Ascending aorta (tissue), 2 donors: ENCODE measurements around the gene RHBDD2. TPM values are rescaled to one million over a fixed set of nuclear protein-coding genes. Genes with fewer than 3 reads are reported as not detected.
"Not testable (repeated sequence)": the region's sequence is repeated elsewhere in the genome, so short reads cannot be mapped to it uniquely, and the experiment has no call there.

Source experiments
- DNase-seq, 2 donors: peaks; one replicate each; pipeline ENCODE4 v3.0.0-alpha.2; 2019; ENCODE audit warnings: low spot score in 2 of 2
- H3K27ac ChIP-seq, 2 donors: fragments of 200-600 bp; sonication (generic); one replicate each; pipeline ENCODE4 v1.5.1; 2016 to 2017; ENCODE audit warnings: mild to moderate bottlenecking in 1 of 2
- H3K27me3 ChIP-seq: fragments of 200-600 bp; sonication (generic); one replicate; pipeline ENCODE4 v1.5.1; 2017
- H3K36me3 ChIP-seq, 2 donors: fragments of 200-600 bp; sonication (generic); one replicate each; pipeline ENCODE4 v1.5.1; 2016
- H3K4me1 ChIP-seq, 2 donors: fragments of 200-600 bp; sonication (generic); one replicate each; pipeline ENCODE4 v1.5.1; 2016 to 2017; ENCODE audit warnings: mild to moderate bottlenecking in 1 of 2
- H3K4me3 ChIP-seq, 2 donors: fragments of 200-600 bp; sonication (generic); one replicate each; pipeline ENCODE4 v1.5.1; 2016 to 2017; ENCODE audit warnings: mild to moderate bottlenecking in 1 of 2
- H3K9me3 ChIP-seq, 2 donors: fragments of 200-600 bp; sonication (generic); one replicate each; pipeline ENCODE4 v1.5.1; 2016
- CTCF ChIP-seq, 3 experiments: fragments of 200-600 bp in 2 of 3; fragments of 450-650 bp in 1 of 3; sonication (generic) in 2 of 3; IDR thresholded peaks; one replicate each; pipeline ENCODE4 v1.5.1; 2016 to 2019; ENCODE audit warnings: antibody characterized with exemption in 3 of 3, mild to moderate bottlenecking in 1 of 3, moderate library complexity in 1 of 3
- intact Hi-C: fragments of 100-400 bp; cut with DNase I; formaldehyde crosslinking; loops from one replicate; pipeline ENCODE4 v1.15.1; 2023
- total RNA-seq: library from RNA; depleted of rRNA; stranded (reverse); fragments of >200 nt; gene quantifications from one replicate; pipeline ENCODE4 v1.1.0, GENCODE V29; 2016

The RHBDD2 gene
- total RNA-seq, 1 donor from 2014 or later, result 51.7 TPM

- intact Hi-C loops, result no loop called here
- no peaks in the 10 kb centered on the region for H3K9me3 ChIP-seq
- no peak overlapping the region for H3K4me3 ChIP-seq
- H3K27ac ChIP-seq, result no peak overlapping the region
- peaks cover 21 to 26% of the 10 kb centered on the region in 2 donors for H3K36me3 ChIP-seq
- TF ChIP-seq CTCF (IDR thresholded peaks at IDR 0.05), result no peak
- no peaks in the 10 kb centered on the region for H3K27me3 ChIP-seq
- no peak for DNase-seq
- H3K4me1 ChIP-seq, result no peaks in the 10 kb centered on the region
These were observed 11.0 kb downstream of the RHBDD2 start for GRCh38 chr7:75889826-75890225.

- H3K27ac ChIP-seq, DNase-seq, H3K4me3 ChIP-seq, intact Hi-C loops, H3K27me3 ChIP-seq, H3K9me3 ChIP-seq, H3K4me1 ChIP-seq: not testable (repeated sequence)
- H3K36me3 ChIP-seq, result peaks cover 10 to 12% of the 10 kb centered on the region in 2 donors
These were observed 12.4 kb downstream of the RHBDD2 start for GRCh38 chr7:75891237-75891636.

GRCh38 chr7:75891815-75892411 lies 13.1 kb downstream of the RHBDD2 start:
- DNase-seq, result no peak
- Histone ChIP-seq H3K4me1 (no peaks in the 10 kb centered on the region), H3K4me3 (no peak overlapping the region), H3K27ac (no peak overlapping the region), H3K27me3 (no peaks in the 10 kb centered on the region), H3K36me3 (peaks cover 6 to 10% of the 10 kb centered on the region in 2 donors), H3K9me3 (no peaks in the 10 kb centered on the region)
- no peak for TF ChIP-seq CTCF (IDR thresholded peaks at IDR 0.05)
- intact Hi-C loops, result no loop called here

- H3K4me1 ChIP-seq, result no peaks in the 10 kb centered on the region
- TF ChIP-seq CTCF (IDR thresholded peaks at IDR 0.05), result no peak
- no peaks in the 10 kb centered on the region for H3K27me3 ChIP-seq
- no peak overlapping the region for H3K27ac ChIP-seq
- H3K36me3 ChIP-seq, result peaks cover 4% of the 10 kb centered on the region in 2 donors
- no peak for DNase-seq
- intact Hi-C loops, result no loop called here
- no peak overlapping the region for H3K4me3 ChIP-seq
- no peaks in the 10 kb centered on the region for H3K9me3 ChIP-seq
These were observed 13.9 kb downstream of the RHBDD2 start for GRCh38 chr7:75892634-75893272.

- TF ChIP-seq CTCF (IDR thresholded peaks at IDR 0.05), result no peak
- no peaks in the 10 kb centered on the region for H3K9me3 ChIP-seq
- H3K4me3 ChIP-seq, result no peak overlapping the region
- no peak for DNase-seq
- no peaks in the 10 kb centered on the region for H3K36me3 ChIP-seq
- H3K4me1 ChIP-seq, result no peaks in the 10 kb centered on the region
- H3K27ac ChIP-seq, result no peak overlapping the region
- intact Hi-C loops, result no loop called here
- no peaks in the 10 kb centered on the region for H3K27me3 ChIP-seq
These were observed 18.0 kb downstream of the RHBDD2 start for GRCh38 chr7:75896803-75897327.

- Histone ChIP-seq H3K36me3 (no peaks in the 10 kb centered on the region), H3K9me3 (no peaks in the 10 kb centered on the region), H3K4me1 (no peaks in the 10 kb centered on the region), H3K27me3 (no peaks in the 10 kb centered on the region), H3K4me3 (no peak overlapping the region), H3K27ac (no peak overlapping the region)
- intact Hi-C loops, result no loop called here
- TF ChIP-seq CTCF (IDR thresholded peaks at IDR 0.05), result no peak
- DNase-seq, result no peak
These were observed 21.9 kb downstream of the RHBDD2 start for GRCh38 chr7:75900617-75901315.
